Stimulated activated CD4-positive, alpha-beta T cell treated with anti-CD3 and anti-CD28 coated beads, Interleukin-12 subunit alpha, Interleukin-12 subunit beta, amount 100 ng/mL, for 48 hours (primary cell): ENCODE measurements around the gene CPE.
A peak's percentile ranks its signal among the peaks of the same experiment; 100 is the strongest.
"Not testable (repeated sequence)": the region's sequence is repeated elsewhere in the genome, so short reads cannot be mapped to it uniquely, and the experiment has no call there.

Experiments
- DNase-seq, 3 donors: peaks; one replicate each; pipeline ENCODE4 v3.0.0-alpha.2; 2020; ENCODE audit warnings: low read depth in 2 of 3, low spot score in 1 of 3

CPE gene

DNA sequence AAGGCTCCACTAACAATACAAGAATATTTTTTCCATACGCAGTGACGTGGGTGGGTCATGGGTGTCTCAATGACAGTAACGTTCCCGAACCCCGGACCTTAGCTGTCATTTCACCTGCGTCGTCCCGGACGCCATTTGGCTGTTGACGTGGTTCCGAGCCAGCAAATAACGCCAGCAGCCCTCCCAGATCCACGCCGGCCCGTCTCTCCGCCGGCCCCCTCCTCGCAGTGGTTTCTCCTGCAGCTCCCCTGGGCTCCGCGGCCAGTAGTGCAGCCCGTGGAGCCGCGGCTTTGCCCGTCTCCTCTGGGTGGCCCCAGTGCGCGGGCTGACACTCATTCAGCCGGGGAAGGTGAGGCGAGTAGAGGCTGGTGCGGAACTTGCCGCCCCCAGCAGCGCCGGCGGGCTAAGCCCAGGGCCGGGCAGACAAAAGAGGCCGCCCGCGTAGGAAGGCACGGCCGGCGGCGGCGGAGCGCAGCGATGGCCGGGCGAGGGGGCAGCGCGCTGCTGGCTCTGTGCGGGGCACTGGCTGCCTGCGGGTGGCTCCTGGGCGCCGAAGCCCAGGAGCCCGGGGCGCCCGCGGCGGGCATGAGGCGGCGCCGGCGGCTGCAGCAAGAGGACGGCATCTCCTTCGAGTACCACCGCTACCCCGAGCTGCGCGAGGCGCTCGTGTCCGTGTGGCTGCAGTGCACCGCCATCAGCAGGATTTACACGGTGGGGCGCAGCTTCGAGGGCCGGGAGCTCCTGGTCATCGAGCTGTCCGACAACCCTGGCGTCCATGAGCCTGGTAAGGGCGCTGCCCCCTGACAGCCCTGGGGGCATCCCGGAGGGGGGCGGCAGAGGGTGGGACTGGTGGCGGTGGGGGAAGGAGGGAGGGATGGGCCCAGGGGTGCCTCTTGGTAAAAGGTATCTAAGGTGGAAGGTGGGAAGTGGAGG is at the start of gene CPE:
Gene CPE, plus strand, starts transcription at position 264 of the 933 bp plus-strand sequence. Its CDS starts 214 bp downstream, at position 478.
- DNase-seq, result peak; percentile 37 to 55 (median 50)

DNA sequence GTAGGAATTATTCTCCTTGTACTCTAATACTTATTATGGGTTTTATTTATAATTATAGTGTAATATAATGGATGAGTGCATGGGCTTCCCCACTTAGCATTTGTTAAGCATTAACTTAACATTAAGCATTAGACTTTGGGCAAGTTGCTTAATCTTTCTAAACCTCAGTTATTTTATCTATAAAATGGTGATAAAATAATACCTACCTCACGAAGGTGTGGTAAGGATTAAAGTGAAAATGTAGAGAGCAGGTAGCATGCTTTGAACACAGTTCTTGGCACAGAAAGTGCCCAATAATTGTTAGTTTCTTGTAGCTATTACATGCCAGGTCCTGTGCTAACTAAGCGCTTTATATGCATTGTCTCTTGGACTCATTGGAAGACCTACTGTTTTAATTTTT is 48.7 kb upstream of the CPE start:
- no peak for DNase-seq

DNA sequence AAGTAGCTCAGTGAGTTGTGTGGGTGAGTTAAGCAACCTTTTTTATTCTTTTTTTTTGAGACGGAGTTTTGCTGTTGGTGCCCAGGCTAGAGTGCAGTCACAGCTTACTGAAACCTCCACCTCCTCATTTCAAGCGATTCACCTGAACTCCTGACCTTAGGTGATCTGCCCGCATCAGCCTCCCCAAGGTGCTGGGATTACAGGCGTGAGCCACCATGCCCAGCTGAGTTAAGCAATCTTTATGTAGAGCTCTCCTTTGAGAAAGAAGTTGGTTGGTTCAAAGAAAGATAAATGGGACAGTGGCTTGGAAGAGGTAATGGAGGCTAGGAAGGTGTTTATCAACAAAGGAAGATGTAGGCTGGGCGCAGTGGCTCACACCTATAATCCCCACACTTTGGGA is 48.1 kb upstream of the CPE start:
- DNase-seq, result no peak

DNA sequence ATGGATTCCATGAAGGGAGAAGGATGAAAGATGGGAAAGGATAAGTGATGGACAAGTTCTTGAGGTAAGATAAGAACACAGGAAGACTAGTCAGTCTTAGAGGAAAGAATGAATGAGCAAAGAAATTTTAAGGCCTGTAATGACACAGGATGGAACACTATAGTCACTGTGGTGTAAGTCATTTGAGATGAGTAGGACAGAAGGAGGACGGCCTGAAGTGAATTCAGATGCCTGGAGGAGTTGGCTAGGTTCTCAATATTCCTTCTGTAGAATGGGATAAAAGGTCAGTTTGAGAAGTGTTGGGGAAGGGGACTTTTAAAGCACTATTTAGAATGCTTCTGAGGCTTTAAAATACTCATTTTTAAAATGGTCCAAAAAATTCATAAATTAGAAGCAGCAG is 47.4 kb upstream of the CPE start:
- DNase-seq, result no peak

GRCh38 chr4:165331823-165332222 is 47.0 kb upstream of the CPE start:
- DNase-seq, result no peak

- DNase-seq, result no peak
Measured at GRCh38 chr4:165332502-165332901, 46.3 kb upstream of the CPE start.

DNA sequence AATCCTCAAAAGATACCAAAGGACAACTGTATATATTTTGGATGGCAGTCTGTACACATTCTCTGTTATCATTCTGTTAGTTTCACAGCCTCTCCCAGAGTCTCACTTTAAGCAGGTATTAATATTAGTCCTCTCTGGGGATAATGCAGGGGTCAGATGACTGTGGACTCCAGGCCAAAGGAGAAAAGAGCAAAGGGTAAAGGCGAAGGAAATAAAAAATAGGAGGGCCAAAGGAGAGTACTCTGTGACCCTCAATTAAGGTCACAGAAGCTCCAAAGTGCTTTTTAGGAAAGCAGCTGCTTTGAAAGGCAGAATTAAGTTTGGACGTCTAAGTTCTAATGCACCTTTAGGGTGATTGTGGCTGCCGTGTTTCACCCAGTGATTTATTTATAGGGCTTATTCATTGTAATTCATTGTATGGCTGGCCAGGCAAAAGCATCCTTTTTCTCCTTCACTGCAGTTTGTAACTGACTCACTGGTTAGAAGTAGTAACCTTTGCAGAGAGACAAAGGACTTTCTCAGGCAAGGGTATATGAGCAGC is 43.6 kb upstream of the CPE start:
- DNase-seq, result no peak

DNA sequence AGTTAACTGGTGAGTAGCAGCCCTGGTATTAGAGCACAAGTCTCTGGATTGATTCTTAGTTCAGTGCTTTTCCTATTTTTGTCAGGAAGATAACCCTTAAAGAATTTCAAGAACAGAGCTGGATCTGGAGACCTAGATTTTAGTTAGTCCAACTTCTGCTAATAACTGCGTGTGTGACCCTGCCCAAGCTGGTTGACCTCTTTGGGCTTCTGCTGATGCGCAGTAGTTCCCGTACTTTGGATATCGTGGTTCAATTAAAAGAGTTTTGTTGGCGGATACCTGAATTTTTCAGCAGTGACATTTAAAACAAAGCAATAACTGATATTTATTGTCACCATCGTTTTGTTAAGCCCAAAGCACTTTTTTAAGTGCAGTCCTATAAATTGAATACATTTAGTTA is 42.1 kb upstream of the CPE start:
- no peak for DNase-seq

- DNase-seq, result not testable (repeated sequence)
Measured at GRCh38 chr4:165342340-165342739, 36.5 kb upstream of the CPE start.

GRCh38 chr4:165343353-165344191 is 35.2 kb upstream of the CPE start:
- DNase-seq, result no peak

GRCh38 chr4:165345666-165346417 is 33.0 kb upstream of the CPE start:
- no peak for DNase-seq

DNA sequence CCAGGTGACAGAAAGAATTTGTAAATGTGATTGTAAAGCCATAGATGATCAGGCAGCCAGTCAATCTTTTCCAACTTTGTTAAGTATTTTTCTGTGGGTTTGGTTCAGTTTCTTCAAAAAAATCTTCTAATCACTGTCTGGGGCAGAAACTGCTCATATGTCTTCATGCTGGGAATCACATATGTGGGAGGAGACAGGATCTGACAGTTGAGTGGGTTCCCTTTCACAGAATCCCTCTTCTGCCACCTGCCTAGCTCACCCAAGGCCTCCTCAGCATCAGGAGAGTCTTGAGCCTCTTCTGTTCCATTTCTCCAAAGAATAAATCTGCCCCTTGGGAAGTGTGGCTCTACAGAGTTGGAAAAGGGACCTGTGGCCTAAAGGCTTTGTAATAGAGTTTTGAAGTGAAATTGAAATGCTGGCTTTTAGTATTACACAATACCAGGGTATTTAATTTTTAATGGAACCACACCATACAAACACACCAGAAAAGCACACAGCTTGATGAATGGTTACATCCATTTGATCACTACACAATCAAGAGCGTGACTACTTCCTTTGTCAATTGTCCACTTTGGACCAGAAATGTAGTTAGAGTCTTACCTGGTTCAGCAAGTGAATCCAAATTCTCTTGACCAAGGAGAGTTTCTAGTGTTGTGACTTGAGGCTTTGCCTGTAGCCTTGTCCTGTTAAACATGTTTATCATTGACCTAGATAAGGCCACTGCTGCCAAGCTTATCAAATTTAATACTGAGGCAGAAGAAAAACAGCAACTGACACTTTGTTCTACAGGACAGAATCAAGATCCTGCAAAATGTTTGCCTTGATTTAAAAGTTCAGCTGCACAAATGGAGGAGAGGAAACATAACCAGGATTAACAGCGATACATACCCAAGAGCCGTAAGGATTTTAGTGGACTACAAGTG is 30.9 kb upstream of the CPE start:
- no peak for DNase-seq

GRCh38 chr4:165351359-165352130 is 27.3 kb upstream of the CPE start:
- DNase-seq, result no peak

DNA sequence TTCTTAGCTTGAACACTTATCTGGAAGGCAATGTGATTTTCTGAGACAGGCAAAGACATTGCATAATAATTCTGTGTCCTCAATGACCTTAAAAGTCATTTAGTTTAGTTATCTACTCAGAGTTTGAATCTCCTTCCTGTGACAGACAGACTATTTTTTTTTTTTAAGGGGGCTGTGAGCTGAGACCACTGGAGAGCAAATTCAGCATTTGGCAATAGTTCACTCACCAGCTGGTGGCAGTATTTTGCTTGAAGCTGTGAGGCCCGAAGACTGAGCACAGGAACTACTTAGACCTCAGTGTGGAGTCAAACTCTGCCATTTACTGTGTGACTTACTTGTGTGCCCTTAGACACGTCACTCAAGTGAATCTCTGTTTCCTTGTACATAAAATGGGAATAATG is 22.9 kb upstream of the CPE start:
- no peak for DNase-seq

DNA sequence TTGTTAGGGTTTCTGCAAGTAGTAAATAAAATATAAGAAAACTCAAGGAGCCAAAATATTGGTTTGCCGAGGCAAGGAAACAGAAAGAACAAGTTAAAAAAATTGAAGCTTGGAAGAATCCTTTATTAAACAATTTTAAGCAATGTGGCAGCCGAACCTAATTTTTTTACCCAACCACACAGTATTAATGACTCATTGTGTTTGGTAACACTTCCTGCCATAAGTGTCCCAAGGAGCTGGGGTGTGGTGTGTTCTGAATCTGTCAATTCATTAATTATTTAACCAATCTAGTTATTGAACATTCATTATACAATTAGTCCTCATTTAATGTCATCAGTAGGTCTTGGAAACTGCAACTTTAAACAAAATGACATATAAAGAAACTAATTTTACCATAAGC is 19.3 kb upstream of the CPE start:
- DNase-seq, result no peak

- DNase-seq, result no peak
Measured at GRCh38 chr4:165360041-165360695, 18.6 kb upstream of the CPE start.

GRCh38 chr4:165360985-165361670 is 17.7 kb upstream of the CPE start:
- no peak for DNase-seq

DNA sequence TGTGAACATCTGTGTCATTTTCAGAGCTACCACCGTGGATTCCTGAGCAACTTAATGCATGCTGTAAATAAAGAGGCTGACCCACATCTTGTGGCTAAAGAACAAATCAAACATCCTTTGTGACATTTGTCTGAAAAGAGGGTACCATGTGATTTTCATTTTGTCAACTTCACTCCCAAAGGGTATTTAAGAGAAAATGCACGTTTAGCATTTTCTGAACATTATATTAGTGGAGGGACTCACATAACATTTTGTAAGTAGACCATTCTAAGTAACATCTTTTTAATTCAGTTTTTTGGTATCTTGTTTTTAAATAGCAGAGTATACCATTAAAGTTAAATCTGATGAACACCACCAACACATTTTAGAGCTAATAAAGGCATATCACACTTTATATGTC is 17.0 kb upstream of the CPE start:
- DNase-seq, result no peak
